Caco-2 (cell line): ENCODE data around the gene ARHGAP24. TPM values are rescaled to one million over a fixed set of nuclear protein-coding genes. Genes with fewer than 3 reads are reported as not detected.

Source experiments
- BruUV-seq: library from RNA; stranded (reverse); fragments of 400-500 nt; replicated peaks from 2 replicates; lab custom pipeline; 2021; lab: Mats Ljungman, UMichigan
- CTCF ChIA-PET: fragments of 300-600 bp; sonication (Branson Sonifier 250); formaldehyde crosslinking; loops from one replicate; lab custom pipeline; 2022; ENCODE audit warnings: antibody characterized with exemption; lab: Charles Lee
- POLR2A ChIA-PET: fragments of 300-600 bp; sonication (Branson Sonifier 250); formaldehyde crosslinking; loops from one replicate; lab custom pipeline; 2022; ENCODE audit warnings: antibody characterized with exemption; lab: Charles Lee
- DNase-seq, 2 experiments: peaks; one replicate each; pipeline versions ENCODE4 v3.0.0 to v3.0.0-alpha.2; 2020 to 2022
- H3K27me3 ChIP-seq: replicated peaks from 2 replicates; pipeline ENCODE4 v1.6.0; 2011; ENCODE audit warnings: low read length; ENCODE audit not compliant: control insufficient read depth, insufficient read depth
- H3K36me3 ChIP-seq: 2 replicates; pipeline ENCODE4 v1.5.1; 2011; ENCODE audit warnings: low read length; ENCODE audit not compliant: control insufficient read depth, insufficient read depth
- H3K4me1 ChIP-seq: fragments of 250-450 bp; sonication (Bioruptor Pico); 2 replicates; pipeline ENCODE4 v1.5.1; 2020; ENCODE audit warnings: mild to moderate bottlenecking
- H3K4me3 ChIP-seq: 2 replicates; pipeline ENCODE4 v1.5.1; 2011; ENCODE audit warnings: low read depth, mild to moderate bottlenecking, control low read depth, low read length
- H3K9me3 ChIP-seq: fragments of 250-450 bp; sonication (Bioruptor Pico); 2 replicates; pipeline ENCODE4 v1.5.1; 2020; ENCODE audit warnings: mild to moderate bottlenecking, moderate library complexity
- H3K27ac Mint-ChIP-seq: one replicate; pipeline ENCODE4 v1.8.0; 2022; ENCODE audit warnings: mixed read lengths; ENCODE audit not compliant: unreplicated experiment
- H3K27me3 Mint-ChIP-seq: one replicate; pipeline ENCODE4 v1.8.0; 2022; ENCODE audit warnings: mixed read lengths; ENCODE audit not compliant: insufficient read depth, unreplicated experiment
- H3K36me3 Mint-ChIP-seq: one replicate; pipeline ENCODE4 v1.8.0; 2022; ENCODE audit warnings: mild to moderate bottlenecking, mixed read lengths; ENCODE audit not compliant: insufficient read depth, unreplicated experiment
- H3K4me1 Mint-ChIP-seq: one replicate; pipeline ENCODE4 v1.8.0; 2022; ENCODE audit warnings: low read depth, mixed read lengths; ENCODE audit not compliant: unreplicated experiment
- H3K4me3 Mint-ChIP-seq: one replicate; pipeline ENCODE4 v1.8.0; 2022; ENCODE audit warnings: mild to moderate bottlenecking, moderate library complexity, mixed read lengths; ENCODE audit not compliant: unreplicated experiment
- H3K9me3 Mint-ChIP-seq: one replicate; pipeline ENCODE4 v1.8.0; 2022; ENCODE audit warnings: mixed read lengths; ENCODE audit not compliant: unreplicated experiment
- intact Hi-C: fragments of 100-400 bp; cut with micrococcal nuclease; formaldehyde crosslinking; loops from one replicate; pipeline ENCODE4 v1.10.0; 2022; ENCODE audit not compliant: unreplicated experiment
- total RNA-seq: library from RNA; stranded (reverse); gene quantifications from 2 replicates; pipeline ENCODE4 v1.2.3, GENCODE V29; 2022
- TF ChIP-seq, protein P1 (sequence below), 2 experiments: fragments of 200-600 bp in 1 of 2; IDR thresholded peaks; 1 replicate in 1 of 2; 2 replicates in 1 of 2; pipeline versions ENCODE4 v1.5.1 to v1.8.0; 2011 to 2022; ENCODE audit warnings: antibody characterized with exemption in 1 of 2, control low read depth in 1 of 2, inconsistent platforms in 1 of 2, low read depth in 1 of 2, low read length in 1 of 2, mild to moderate bottlenecking in 1 of 2, moderate library complexity in 1 of 2; ENCODE audit not compliant: insufficient read depth in 1 of 2, severe bottlenecking in 1 of 2, unreplicated experiment in 1 of 2

The ARHGAP24 gene
- total RNA-seq, 1 experiment from 2014 or later: 2.8 TPM

DNA sequence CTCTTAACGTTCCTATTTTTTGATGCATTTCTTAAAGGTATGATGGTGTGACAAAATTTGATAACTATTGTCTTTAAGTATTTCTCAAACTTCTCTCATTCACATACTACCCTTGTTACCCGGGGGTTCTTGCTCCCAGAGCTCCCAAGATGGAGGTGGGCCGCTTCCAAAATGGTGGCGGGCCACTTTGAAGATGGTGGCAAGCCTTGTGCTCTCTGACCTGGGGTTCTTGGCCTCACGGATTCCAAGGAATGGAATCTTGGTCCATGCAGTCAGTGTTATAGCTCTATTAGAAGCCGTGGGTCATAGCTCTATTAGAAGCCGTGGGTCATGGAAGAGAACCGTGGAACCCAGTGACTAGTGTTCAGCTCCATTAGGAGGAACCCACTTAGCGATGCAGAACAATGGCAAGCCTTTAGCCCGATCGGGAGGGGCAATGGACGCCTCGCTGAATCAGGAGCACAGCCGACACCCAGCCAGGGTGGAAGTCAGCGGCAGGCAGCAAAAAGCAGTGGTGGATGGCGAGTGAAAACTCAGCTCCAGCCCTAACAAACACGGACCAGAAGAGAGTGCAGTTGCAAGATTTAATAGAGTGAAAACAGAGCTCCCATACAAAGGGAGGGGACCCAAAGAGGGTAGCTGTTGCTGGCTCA is 481.5 kb downstream of the ARHGAP24 start:
- no peak overlapping the region for H3K4me3 ChIP-seq
- H3K27me3 Mint-ChIP-seq: no peaks in the 10 kb centered on the region
- no TSS peak for BruUV-seq
- ChIA-PET CTCF (no interaction called here), POLR2A (no interaction called here)
- TF ChIP-seq, protein P1, sequence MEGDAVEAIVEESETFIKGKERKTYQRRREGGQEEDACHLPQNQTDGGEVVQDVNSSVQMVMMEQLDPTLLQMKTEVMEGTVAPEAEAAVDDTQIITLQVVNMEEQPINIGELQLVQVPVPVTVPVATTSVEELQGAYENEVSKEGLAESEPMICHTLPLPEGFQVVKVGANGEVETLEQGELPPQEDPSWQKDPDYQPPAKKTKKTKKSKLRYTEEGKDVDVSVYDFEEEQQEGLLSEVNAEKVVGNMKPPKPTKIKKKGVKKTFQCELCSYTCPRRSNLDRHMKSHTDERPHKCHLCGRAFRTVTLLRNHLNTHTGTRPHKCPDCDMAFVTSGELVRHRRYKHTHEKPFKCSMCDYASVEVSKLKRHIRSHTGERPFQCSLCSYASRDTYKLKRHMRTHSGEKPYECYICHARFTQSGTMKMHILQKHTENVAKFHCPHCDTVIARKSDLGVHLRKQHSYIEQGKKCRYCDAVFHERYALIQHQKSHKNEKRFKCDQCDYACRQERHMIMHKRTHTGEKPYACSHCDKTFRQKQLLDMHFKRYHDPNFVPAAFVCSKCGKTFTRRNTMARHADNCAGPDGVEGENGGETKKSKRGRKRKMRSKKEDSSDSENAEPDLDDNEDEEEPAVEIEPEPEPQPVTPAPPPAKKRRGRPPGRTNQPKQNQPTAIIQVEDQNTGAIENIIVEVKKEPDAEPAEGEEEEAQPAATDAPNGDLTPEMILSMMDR (IDR thresholded peaks at IDR 0.05; ENCODE audit: insufficient read depth in 1 of 2, low read depth in 1 of 2, low read length in 1 of 2, severe bottlenecking in 1 of 2, unreplicated experiment in 1 of 2): no peak
- intact Hi-C loops: no loop called here
- no peak for DNase-seq
- peaks cover 6% of the 10 kb centered on the region for H3K4me1 Mint-ChIP-seq
- no peaks in the 10 kb centered on the region for H3K36me3 ChIP-seq
- no peaks in the 10 kb centered on the region for H3K36me3 Mint-ChIP-seq
- H3K4me1 ChIP-seq: peaks cover 4% of the 10 kb centered on the region; the same call in 1 of the 2 replicates
- H3K4me3 Mint-ChIP-seq: no peak overlapping the region
- no peaks in the 10 kb centered on the region for H3K9me3 Mint-ChIP-seq
- H3K27ac Mint-ChIP-seq: no peak overlapping the region
- H3K9me3 ChIP-seq: no peaks in the 10 kb centered on the region; the same call in 1 of the 2 replicates
- no peaks in the 10 kb centered on the region for H3K27me3 ChIP-seq

DNA sequence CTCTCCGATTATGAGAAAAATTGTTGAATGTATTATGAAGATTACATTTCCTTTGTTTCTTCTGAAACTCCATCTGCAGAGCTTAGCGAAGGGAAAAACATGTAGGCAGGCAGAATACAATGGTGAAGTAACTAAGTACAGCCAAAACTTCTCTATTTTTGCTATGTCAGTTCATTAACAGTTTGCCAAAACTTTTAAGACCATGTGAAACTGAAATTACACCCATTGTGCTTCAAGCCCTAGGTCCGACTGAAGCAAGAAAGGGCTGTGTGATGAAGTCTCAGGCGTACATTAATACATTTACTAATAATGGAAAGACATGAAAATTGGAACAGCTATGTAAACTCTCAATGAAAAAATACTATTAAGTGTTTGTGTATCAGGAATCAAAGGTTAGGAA is 486.9 kb downstream of the ARHGAP24 start:
- Mint-ChIP-seq H3K36me3 (no peaks in the 10 kb centered on the region), H3K4me3 (no peak overlapping the region), H3K9me3 (no peaks in the 10 kb centered on the region), H3K27ac (no peak overlapping the region), H3K4me1 (no peaks in the 10 kb centered on the region), H3K27me3 (no peaks in the 10 kb centered on the region)
- Histone ChIP-seq H3K4me3 (no peak overlapping the region), H3K27me3 (no peaks in the 10 kb centered on the region), H3K4me1 (no peaks in the 10 kb centered on the region), H3K9me3 (no peaks in the 10 kb centered on the region), H3K36me3 (no peaks in the 10 kb centered on the region)
- intact Hi-C loops: no loop called here
- BruUV-seq: no TSS peak
- ChIA-PET POLR2A (no interaction called here), CTCF (interaction anchor here (0.9 kb wide), 1 partner anchor 165 kb away, joined by 3 read pairs; no protein-coding TSS in a partner anchor)
- TF ChIP-seq, protein P1 (IDR thresholded peaks at IDR 0.05; ENCODE audit: insufficient read depth in 1 of 2, low read depth in 1 of 2, low read length in 1 of 2, severe bottlenecking in 1 of 2, unreplicated experiment in 1 of 2): no peak
- DNase-seq: no peak

DNA sequence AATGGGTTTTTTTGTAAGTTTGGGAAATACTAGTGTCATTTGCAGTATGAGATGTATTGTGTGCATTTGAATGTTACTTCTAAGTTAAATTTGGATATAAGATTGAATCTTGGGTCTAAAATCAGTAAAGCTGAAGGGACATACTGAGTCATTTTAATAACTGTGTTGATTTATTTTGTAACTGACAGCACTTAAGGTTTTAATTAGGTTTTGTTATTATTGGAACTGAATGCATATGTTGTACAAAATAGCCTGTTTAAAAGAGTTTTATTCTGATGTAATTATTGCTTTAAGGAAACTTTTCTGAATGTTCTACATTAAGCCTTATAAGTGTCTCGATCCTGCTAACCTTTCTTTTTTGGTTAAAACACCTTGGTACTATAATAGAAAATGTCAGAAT is 488.3 kb downstream of the ARHGAP24 start:
- no peaks in the 10 kb centered on the region for H3K9me3 Mint-ChIP-seq
- Histone ChIP-seq H3K9me3 (no peaks in the 10 kb centered on the region), H3K4me3 (no peak overlapping the region), H3K27me3 (no peaks in the 10 kb centered on the region), H3K36me3 (no peaks in the 10 kb centered on the region), H3K4me1 (no peaks in the 10 kb centered on the region)
- no peaks in the 10 kb centered on the region for H3K27me3 Mint-ChIP-seq
- ChIA-PET CTCF (no interaction called here), POLR2A (no interaction called here)
- TF ChIP-seq, protein P1 (IDR thresholded peaks at IDR 0.05; ENCODE audit: insufficient read depth in 1 of 2, low read depth in 1 of 2, low read length in 1 of 2, severe bottlenecking in 1 of 2, unreplicated experiment in 1 of 2): no peak
- no peaks in the 10 kb centered on the region for H3K4me1 Mint-ChIP-seq
- intact Hi-C loops: no loop called here
- no peaks in the 10 kb centered on the region for H3K36me3 Mint-ChIP-seq
- no peak for DNase-seq
- H3K27ac Mint-ChIP-seq: no peak overlapping the region
- no TSS peak for BruUV-seq
- no peak overlapping the region for H3K4me3 Mint-ChIP-seq
